Measurements from ENCODE around the gene AGBL2.

DNA sequence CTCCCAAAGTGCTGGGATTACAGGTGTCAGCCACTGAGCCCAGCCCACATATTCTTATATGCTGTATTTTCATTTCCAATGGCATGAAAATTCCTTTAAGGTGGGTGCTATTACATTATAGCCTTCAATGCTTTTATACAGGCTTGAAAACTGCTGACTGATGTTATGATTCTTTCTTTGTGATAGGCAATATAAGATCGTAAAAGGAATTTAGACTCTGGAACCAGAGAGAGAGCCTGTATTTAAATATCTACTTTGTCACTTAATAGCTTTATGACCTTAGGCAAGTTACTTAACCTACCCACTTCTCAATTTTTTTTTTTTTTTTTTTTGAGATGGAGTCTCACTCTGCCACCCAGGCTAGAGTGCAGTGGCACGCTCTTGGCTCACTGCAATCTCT, 26.2 kb downstream of the AGBL2 start:
- TF ChIP-seq CTCF (IDR thresholded peaks at IDR 0.05; ENCODE audit: low read length) = no peak
- no peak for TF ChIP-seq EZH2phosphoT487 (IDR thresholded peaks at IDR 0.05; ENCODE audit: low read length)
